AG09319 (cell line): ENCODE results near the gene EPHB1.

ENCODE experiments used
- DNase-seq: peaks from one replicate; pipeline ENCODE4 v3.0.0-alpha.2; 2010; ENCODE audit warnings: low read depth; ENCODE audit errors: extremely low read depth
- TF ChIP-seq, protein P1 (sequence below): IDR thresholded peaks from 2 replicates; pipeline ENCODE4 v1.5.1; 2011; ENCODE audit warnings: low read depth, mild to moderate bottlenecking, inconsistent platforms, low read length, moderate library complexity

The EPHB1 gene

DNA sequence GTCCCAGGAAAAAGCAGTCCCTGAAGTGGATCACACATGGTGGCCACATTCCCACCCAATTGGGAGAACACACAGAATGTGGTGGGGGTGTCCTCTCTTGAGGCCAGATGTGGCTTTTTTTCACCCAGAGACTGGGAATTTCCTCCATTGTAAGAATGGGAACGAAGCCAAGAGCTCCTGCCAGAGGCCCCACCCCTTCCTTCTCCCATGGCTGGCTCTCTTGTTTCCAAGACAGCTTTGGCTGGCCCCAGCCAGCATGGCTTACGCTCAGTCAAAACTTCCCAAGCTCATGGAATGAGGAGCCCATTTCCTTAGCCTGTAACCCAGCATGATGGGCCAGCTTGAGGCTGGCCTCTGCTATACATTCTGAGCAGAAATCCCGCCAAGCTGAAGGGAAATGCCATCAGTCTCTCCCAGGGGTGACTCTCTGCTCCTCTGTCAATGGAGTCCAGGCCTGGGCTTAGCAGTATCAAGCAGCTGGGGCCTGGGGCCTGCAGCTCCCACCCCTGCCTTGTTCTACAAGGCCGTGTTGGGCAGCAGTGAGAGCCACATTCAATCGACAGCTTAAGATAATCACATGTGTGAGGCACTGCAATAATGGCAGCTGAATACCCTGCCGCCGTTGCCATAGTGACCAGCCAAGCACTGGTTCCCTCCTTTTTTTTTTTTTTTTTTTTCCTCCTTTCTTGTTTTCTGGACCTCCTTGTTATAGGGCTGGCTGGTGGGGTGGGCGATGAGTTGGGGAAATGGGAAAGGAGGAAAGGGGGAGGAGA, 142.4 kb downstream of the EPHB1 start:
- no peak for DNase-seq

DNA sequence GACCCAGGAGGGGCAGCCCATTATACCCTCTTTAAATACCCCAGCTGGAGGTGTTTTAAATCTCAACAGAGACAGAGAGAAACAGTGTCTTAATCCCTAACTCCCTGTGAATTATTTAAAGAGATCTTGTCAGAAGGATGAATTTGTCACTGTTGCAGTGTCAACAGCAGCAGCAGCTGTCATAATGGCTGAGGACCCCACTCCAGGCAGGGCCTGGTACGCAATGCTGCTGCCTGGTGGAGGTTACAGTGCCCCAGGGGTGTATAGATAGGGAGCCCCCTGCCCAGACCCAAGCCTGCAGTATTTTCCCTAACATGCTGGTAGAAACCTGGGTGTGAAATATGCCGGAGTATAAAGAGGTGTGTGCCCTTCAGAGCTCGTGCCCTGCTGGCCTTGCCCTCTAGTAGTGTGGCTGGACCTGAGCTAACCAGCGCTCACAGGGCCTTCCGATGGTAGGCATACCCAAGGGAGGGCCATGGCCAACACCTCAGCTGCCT, 143.0 kb downstream of the EPHB1 start:
- no peak for DNase-seq
- TF ChIP-seq, protein P1, sequence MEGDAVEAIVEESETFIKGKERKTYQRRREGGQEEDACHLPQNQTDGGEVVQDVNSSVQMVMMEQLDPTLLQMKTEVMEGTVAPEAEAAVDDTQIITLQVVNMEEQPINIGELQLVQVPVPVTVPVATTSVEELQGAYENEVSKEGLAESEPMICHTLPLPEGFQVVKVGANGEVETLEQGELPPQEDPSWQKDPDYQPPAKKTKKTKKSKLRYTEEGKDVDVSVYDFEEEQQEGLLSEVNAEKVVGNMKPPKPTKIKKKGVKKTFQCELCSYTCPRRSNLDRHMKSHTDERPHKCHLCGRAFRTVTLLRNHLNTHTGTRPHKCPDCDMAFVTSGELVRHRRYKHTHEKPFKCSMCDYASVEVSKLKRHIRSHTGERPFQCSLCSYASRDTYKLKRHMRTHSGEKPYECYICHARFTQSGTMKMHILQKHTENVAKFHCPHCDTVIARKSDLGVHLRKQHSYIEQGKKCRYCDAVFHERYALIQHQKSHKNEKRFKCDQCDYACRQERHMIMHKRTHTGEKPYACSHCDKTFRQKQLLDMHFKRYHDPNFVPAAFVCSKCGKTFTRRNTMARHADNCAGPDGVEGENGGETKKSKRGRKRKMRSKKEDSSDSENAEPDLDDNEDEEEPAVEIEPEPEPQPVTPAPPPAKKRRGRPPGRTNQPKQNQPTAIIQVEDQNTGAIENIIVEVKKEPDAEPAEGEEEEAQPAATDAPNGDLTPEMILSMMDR = no peak

More for the DNA sequence above, 142.4 kb downstream of the EPHB1 start:
- TF ChIP-seq, protein P1 = no peak

DNA sequence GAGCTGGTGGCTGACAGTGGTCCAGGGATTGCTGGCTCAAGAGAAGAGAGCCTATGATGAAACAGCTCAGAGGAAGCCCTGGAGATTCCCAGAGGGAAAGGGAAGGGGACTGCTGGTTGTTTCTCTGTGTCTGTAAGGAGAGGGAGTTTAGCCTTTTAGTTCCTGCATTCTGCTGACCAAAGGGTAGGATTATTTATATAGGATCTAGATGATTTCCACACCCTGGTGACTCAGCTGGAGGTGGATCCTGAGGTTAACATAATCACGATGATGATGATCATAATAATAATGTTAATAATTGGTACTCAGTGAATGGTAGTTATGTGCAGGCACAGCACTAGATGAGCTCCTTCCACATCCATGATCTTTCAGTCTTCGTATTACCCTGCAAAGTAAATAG, 144.9 kb downstream of the EPHB1 start:
- no peak for DNase-seq

DNA sequence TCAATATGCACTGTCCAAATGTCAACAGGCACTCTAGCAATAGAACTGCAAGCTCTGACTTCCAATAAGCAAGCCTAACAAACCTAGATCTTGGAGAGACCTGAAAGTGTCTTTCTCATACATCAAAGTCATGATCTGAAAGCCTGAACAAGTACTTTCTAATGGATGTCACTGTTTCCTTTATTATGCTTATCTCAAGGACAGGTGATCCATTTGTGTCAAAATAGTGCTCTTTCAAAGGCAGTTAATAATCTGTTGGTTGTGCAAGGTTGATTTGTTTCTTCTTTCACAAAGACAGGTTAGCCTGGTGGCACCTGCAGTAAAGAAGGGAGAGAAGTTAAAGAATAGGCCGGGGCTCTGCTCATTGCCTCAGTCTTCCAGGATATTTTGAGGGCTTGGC, 146.8 kb downstream of the EPHB1 start:
- DNase-seq = no peak
- TF ChIP-seq, protein P1 = no peak

More for the DNA sequence above, 144.9 kb downstream of the EPHB1 start:
- TF ChIP-seq, protein P1 = no peak

DNA sequence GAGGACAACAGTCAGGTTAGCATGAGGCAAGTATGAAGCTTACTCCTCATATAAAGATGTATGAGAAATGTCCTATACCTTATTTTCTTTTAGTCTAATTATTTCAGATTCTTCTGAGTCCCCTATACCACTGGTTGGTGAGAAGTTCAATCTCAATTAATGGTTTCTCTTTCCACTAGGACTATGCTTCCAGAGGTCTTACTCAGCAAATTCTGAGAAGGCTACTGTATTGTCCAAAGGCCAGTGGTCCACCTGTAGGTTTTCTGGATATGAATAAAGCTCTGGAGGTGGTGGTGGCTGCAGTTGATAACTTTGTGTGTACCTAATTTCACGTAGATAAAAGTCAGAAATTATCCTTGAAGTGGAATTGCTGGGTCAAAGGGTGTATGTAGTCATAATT, 149.4 kb downstream of the EPHB1 start:
- TF ChIP-seq, protein P1 = no peak

DNA sequence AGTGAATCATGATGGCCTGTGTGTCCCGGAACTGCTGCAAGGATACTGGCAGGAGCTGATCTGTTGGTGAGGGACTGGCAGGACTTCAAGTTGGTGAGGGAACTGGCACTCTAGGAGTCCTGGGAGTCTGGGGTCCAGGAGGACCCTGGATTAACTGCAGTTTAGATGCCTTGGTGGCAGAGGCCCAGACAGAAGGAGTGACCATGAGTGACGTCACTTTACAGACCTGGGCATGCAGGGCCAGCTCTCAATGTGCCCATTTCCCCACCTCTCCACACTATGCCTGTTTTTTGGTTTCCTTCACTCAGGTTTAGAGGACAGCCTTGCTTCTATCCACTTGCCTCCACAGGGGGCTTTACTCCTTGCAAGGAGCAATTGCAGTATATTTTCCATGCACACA, 154.1 kb downstream of the EPHB1 start:
- TF ChIP-seq, protein P1 = no peak
- DNase-seq = no peak

More for the DNA sequence above, 149.4 kb downstream of the EPHB1 start:
- DNase-seq = no peak

DNA sequence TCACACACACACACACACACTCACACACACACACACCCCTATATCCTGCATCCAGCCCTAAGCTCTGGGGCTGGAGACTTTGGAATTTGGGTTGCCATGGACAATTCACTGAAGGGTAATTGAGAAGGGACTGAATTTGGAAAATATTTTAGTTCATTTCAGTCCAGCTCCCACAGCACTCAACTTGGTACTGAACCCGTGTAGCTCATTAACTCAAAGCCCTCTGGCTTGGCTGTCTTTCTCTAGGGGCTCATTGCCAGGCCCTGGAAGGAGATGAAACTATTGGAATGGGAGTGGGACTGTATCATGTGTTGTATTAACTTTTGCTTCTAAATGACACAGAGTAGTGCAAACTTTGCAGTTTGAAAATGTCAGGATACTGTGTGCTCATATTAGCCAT, 157.3 kb downstream of the EPHB1 start:
- no peak for DNase-seq
- TF ChIP-seq, protein P1 = no peak
